Measurements from ENCODE around the gene MAP3K4.

MAP3K4 gene

GRCh38 chr6:161107779-161108730 is 116.5 kb downstream of the MAP3K4 start:
- TF ChIP-seq TOX (CRISPR knock-in tag; IDR thresholded peaks at IDR 0.05; ENCODE audit: borderline replicate concordance) (no peak), PPARA (CRISPR knock-in tag; IDR thresholded peaks at IDR 0.05; ENCODE audit: borderline replicate concordance) (no peak), ZNF565 (CRISPR knock-in tag; conservative IDR thresholded peaks at IDR 0.05; ENCODE audit: low read depth) (no peak), ISL1 (CRISPR knock-in tag; IDR thresholded peaks at IDR 0.05) (no peak), ZNF8 (CRISPR knock-in tag; IDR thresholded peaks at IDR 0.05) (no peak), ZNF70 (CRISPR knock-in tag; IDR thresholded peaks at IDR 0.05) (no peak), BACH2 (CRISPR knock-in tag; IDR thresholded peaks at IDR 0.05; ENCODE audit: borderline replicate concordance) (no peak), ESRRG (CRISPR knock-in tag; IDR thresholded peaks at IDR 0.05) (no peak), SNAI2 (CRISPR knock-in tag; IDR thresholded peaks at IDR 0.05) (no peak), CREB5 (CRISPR knock-in tag; IDR thresholded peaks at IDR 0.05; ENCODE audit: low read depth) (no peak), CSRNP3 (CRISPR knock-in tag; IDR thresholded peaks at IDR 0.05) (no peak), RARB (CRISPR knock-in tag; IDR thresholded peaks at IDR 0.05) (no peak), POU6F1 (CRISPR knock-in tag; IDR thresholded peaks at IDR 0.05; ENCODE audit: borderline replicate concordance, low read depth) (no peak), TCF4 (CRISPR knock-in tag; IDR thresholded peaks at IDR 0.05; ENCODE audit: borderline replicate concordance) (no peak)
- ATAC-seq: no peak

GRCh38 chr6:161108916-161109315 is 117.3 kb downstream of the MAP3K4 start:
- no peak for TF ChIP-seq ZC3H10 (CRISPR knock-in tag; IDR thresholded peaks at IDR 0.05)
- no peak for TF ChIP-seq ARNTL (CRISPR knock-in tag; IDR thresholded peaks at IDR 0.05; ENCODE audit: borderline replicate concordance, low read depth)
- no peak for TF ChIP-seq CSDC2 (CRISPR knock-in tag; IDR thresholded peaks at IDR 0.05)
- no peak for ATAC-seq

- ATAC-seq: no peak
- TF ChIP-seq GLIS3 (CRISPR knock-in tag; IDR thresholded peaks at IDR 0.05): no peak
- TF ChIP-seq RARB (CRISPR knock-in tag; IDR thresholded peaks at IDR 0.05): no peak
- TF ChIP-seq ZFP3 (CRISPR knock-in tag; IDR thresholded peaks at IDR 0.05): no peak
- TF ChIP-seq OSR1 (CRISPR knock-in tag; IDR thresholded peaks at IDR 0.05): no peak
- no peak for TF ChIP-seq PPARA (CRISPR knock-in tag; IDR thresholded peaks at IDR 0.05; ENCODE audit: borderline replicate concordance)
- no peak for TF ChIP-seq TSHZ2 (CRISPR knock-in tag; IDR thresholded peaks at IDR 0.05)
- no peak for TF ChIP-seq CSRNP3 (CRISPR knock-in tag; IDR thresholded peaks at IDR 0.05)
- TF ChIP-seq CSDC2 (CRISPR knock-in tag; IDR thresholded peaks at IDR 0.05): no peak
- no peak for TF ChIP-seq ZFP30 (CRISPR knock-in tag; IDR thresholded peaks at IDR 0.05)
- no peak for TF ChIP-seq ESRRG (CRISPR knock-in tag; IDR thresholded peaks at IDR 0.05)
- no peak for TF ChIP-seq PATZ1 (CRISPR knock-in tag; IDR thresholded peaks at IDR 0.05; ENCODE audit: borderline replicate concordance)
- no peak for TF ChIP-seq CREB5 (CRISPR knock-in tag; IDR thresholded peaks at IDR 0.05; ENCODE audit: low read depth)
- no peak for TF ChIP-seq POU6F1 (CRISPR knock-in tag; IDR thresholded peaks at IDR 0.05; ENCODE audit: borderline replicate concordance, low read depth)
- TF ChIP-seq BACH2 (CRISPR knock-in tag; IDR thresholded peaks at IDR 0.05; ENCODE audit: borderline replicate concordance): no peak
- no peak for TF ChIP-seq ARNTL (CRISPR knock-in tag; IDR thresholded peaks at IDR 0.05; ENCODE audit: borderline replicate concordance, low read depth)
These were observed 117.8 kb downstream of the MAP3K4 start for GRCh38 chr6:161109366-161109765.
